Glomerular visceral epithelial cell (primary cell): ENCODE measurements around the gene LFNG.
A peak's percentile ranks its signal among the peaks of the same experiment; 100 is the strongest.

ENCODE experiments used
- DNase-seq: peaks from one replicate; pipeline ENCODE4 v3.0.0-alpha.2; 2016; ENCODE audit errors: extremely low spot score

The LFNG gene

GRCh38 chr7:2517678-2518507 lies 1.7 kb upstream of the LFNG start:
- peak; percentile 56 for DNase-seq

GRCh38 chr7:2518737-2519118 lies 846 bp upstream of the LFNG start:
- no peak for DNase-seq

- peak; percentile 43 for DNase-seq
Measured at GRCh38 chr7:2520131-2520760, 672 bp downstream of the LFNG start.

- DNase-seq, result peak; percentile 36
Measured at GRCh38 chr7:2520761-2521290, 1.3 kb downstream of the LFNG start.

GRCh38 chr7:2521341-2521745 lies 1.8 kb downstream of the LFNG start:
- DNase-seq, result peak; percentile 36

GRCh38 chr7:2521952-2522591 lies 2.5 kb downstream of the LFNG start:
- peak; percentile 86 for DNase-seq

- DNase-seq, result peak; percentile 71
Measured at GRCh38 chr7:2522780-2523433, 3.3 kb downstream of the LFNG start.

GRCh38 chr7:2523461-2523936 lies 3.9 kb downstream of the LFNG start:
- peak; percentile 36 for DNase-seq

- DNase-seq, result peak; percentile 79
Measured at GRCh38 chr7:2523941-2524807, 4.6 kb downstream of the LFNG start.

GRCh38 chr7:2524808-2525657 lies 5.5 kb downstream of the LFNG start:
- DNase-seq, result no peak

- DNase-seq, result peak; percentile 63
Measured at GRCh38 chr7:2525658-2526630, 6.4 kb downstream of the LFNG start.

GRCh38 chr7:2526659-2527504 lies 7.3 kb downstream of the LFNG start:
- no peak for DNase-seq

- DNase-seq, result peak; percentile 73
Measured at GRCh38 chr7:2527505-2528467, 8.2 kb downstream of the LFNG start.

- no peak for DNase-seq
Measured at GRCh38 chr7:2528481-2529095, 9.0 kb downstream of the LFNG start.

- peak; percentile 85 for DNase-seq
Measured at GRCh38 chr7:2529161-2530070, 9.8 kb downstream of the LFNG start.
